ENCODE measurements around the gene P2RY13.

The P2RY13 gene

GRCh38 chr3:151319628-151320027 is 9.7 kb downstream of the P2RY13 start:
- no peak for DNase-seq

- DNase-seq, result peak in 1 of 2 experiments; percentile 14
Observed at GRCh38 chr3:151318991-151319390, 10.4 kb downstream of the P2RY13 start.

- no peak for DNase-seq
Observed at GRCh38 chr3:151318313-151318712, 11.0 kb downstream of the P2RY13 start.

GRCh38 chr3:151316267-151316991 is 12.9 kb downstream of the P2RY13 start, which contains the start of gene GPR87:
Gene GPR87 (minus strand): TSS chr3:151316820. CDS start chr3:151300100, 16,720 bp downstream.
- DNase-seq, result no peak

- no peak for DNase-seq
Observed at GRCh38 chr3:151315846-151316245, 13.5 kb downstream of the P2RY13 start.

GRCh38 chr3:151315136-151315535 is 14.2 kb downstream of the P2RY13 start:
- no peak for DNase-seq

- no peak for DNase-seq
Observed at GRCh38 chr3:151314593-151314992, 14.8 kb downstream of the P2RY13 start.

- no peak for DNase-seq
Observed at GRCh38 chr3:151314137-151314536, 15.2 kb downstream of the P2RY13 start.

GRCh38 chr3:151312972-151313371 is 16.4 kb downstream of the P2RY13 start:
- DNase-seq, result no peak

GRCh38 chr3:151309566-151309965 is 19.8 kb downstream of the P2RY13 start:
- no peak for DNase-seq

- no peak for DNase-seq
Observed at GRCh38 chr3:151307583-151308488, 21.5 kb downstream of the P2RY13 start.

- no peak for DNase-seq
Observed at GRCh38 chr3:151307131-151307530, 22.2 kb downstream of the P2RY13 start.

- DNase-seq, result no peak
Observed at GRCh38 chr3:151306168-151306810, 23.1 kb downstream of the P2RY13 start.

GRCh38 chr3:151305775-151306151 is 23.6 kb downstream of the P2RY13 start:
- DNase-seq, result no peak

- DNase-seq, result no peak
Observed at GRCh38 chr3:151305060-151305774, 24.1 kb downstream of the P2RY13 start.

- no peak for DNase-seq
Observed at GRCh38 chr3:151303751-151304150, 25.6 kb downstream of the P2RY13 start.

GRCh38 chr3:151301787-151302186 is 27.6 kb downstream of the P2RY13 start:
- DNase-seq, result no peak

- no peak for DNase-seq
Observed at GRCh38 chr3:151300539-151300938, 28.8 kb downstream of the P2RY13 start.

- peak in 1 of 2 experiments; percentile 31 for DNase-seq
Observed at GRCh38 chr3:151299006-151299405, 30.3 kb downstream of the P2RY13 start.

- no peak for DNase-seq
Observed at GRCh38 chr3:151297429-151297828, 31.9 kb downstream of the P2RY13 start.

- no peak for DNase-seq
Observed at GRCh38 chr3:151296226-151296625, 33.1 kb downstream of the P2RY13 start.

- no peak for DNase-seq
Observed at GRCh38 chr3:151293127-151293526, 36.2 kb downstream of the P2RY13 start.

- peak in 1 of 2 experiments; percentile 22 for DNase-seq
Observed at GRCh38 chr3:151290673-151291072, 38.7 kb downstream of the P2RY13 start.
